Transverse colon (tissue), 3 donors: ENCODE data around the gene OR2AT4.

ENCODE experiments used
- CTCF ChIP-seq, 5 experiments: fragments of 200-600 bp in 3 of 5; fragments of 450-650 bp in 2 of 5; sonication (generic) in 3 of 5; IDR thresholded peaks; 1 replicate in 2 of 5; 2 replicates in 3 of 5; pipeline ENCODE4 v1.5.1; 2016 to 2017; ENCODE audit warnings: antibody characterized with exemption in 5 of 5, inconsistent platforms in 3 of 5, mild to moderate bottlenecking in 2 of 5, moderate library complexity in 1 of 5
- EP300 ChIP-seq: sonication (generic); formaldehyde crosslinking; IDR thresholded peaks from one replicate; pipeline ENCODE4 v1.6.1; 2017; ENCODE audit warnings: antibody characterized with exemption, low read depth
- POLR2A ChIP-seq: fragments of 450-650 bp; IDR thresholded peaks from one replicate; pipeline ENCODE4 v1.6.1; 2016; ENCODE audit warnings: antibody characterized with exemption, mild to moderate bottlenecking, moderate library complexity

DNA sequence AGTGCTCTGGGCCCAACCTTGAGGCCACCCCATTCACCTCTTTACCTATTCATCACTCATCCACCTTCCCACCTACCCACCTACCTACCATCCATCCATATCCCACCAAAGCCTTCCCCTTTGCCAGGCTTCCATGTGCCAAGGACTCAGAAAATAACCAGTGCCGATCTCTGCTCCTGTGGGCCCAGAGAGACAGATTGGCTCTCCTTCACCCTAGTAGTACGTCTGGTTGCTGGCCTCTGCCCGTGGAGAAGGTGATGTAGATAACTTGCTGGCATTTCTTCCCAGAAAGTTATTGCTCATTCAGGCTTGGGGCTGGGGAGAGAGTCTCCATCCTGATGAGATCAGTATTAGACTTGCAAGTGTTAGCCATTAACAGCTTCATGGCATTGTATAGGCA, 62.8 kb downstream of the OR2AT4 start:
- TF ChIP-seq CTCF (IDR thresholded peaks at IDR 0.05): no peak
- TF ChIP-seq POLR2A: no peak
- no peak for TF ChIP-seq EP300
